Mesenchymal stem cell (in vitro differentiated cells and primary cell): ENCODE data around the gene TOX3.

Experiments used
- DNase-seq: peaks from one replicate; pipeline ENCODE4 v3.0.0-alpha.2; 2013
- H2AFZ ChIP-seq: one replicate; pipeline ENCODE4 v1.6.1; 2013; ENCODE audit warnings: low read depth, mild to moderate bottlenecking, control low read depth, inconsistent platforms, low read length, moderate library complexity
- H2AK5ac ChIP-seq: 2 replicates; pipeline ENCODE4 v1.6.1; 2013; ENCODE audit warnings: low read length, moderate library complexity, mild to moderate bottlenecking, inconsistent platforms; ENCODE audit not compliant: severe bottlenecking
- H2BK120ac ChIP-seq: one replicate; pipeline ENCODE4 v1.6.1; 2013; ENCODE audit warnings: low read depth, mild to moderate bottlenecking, inconsistent platforms, low read length, moderate library complexity
- H2BK12ac ChIP-seq, 2 experiments: one replicate each; pipeline ENCODE4 v1.6.1; 2013; ENCODE audit warnings: inconsistent platforms in 2 of 2, low read length in 2 of 2, mild to moderate bottlenecking in 2 of 2, moderate library complexity in 2 of 2, control low read depth in 1 of 2
- H2BK15ac ChIP-seq: one replicate; pipeline ENCODE4 v1.6.1; 2013; ENCODE audit warnings: mild to moderate bottlenecking, low read depth, inconsistent platforms; ENCODE audit not compliant: poor library complexity, severe bottlenecking
- H2BK5ac ChIP-seq: 2 replicates; pipeline ENCODE4 v1.6.1; 2013; ENCODE audit warnings: low read depth, mild to moderate bottlenecking, low read length, control low read depth, inconsistent platforms; ENCODE audit not compliant: poor library complexity, severe bottlenecking
- H3K14ac ChIP-seq, 2 experiments: one replicate each; pipeline ENCODE4 v1.6.1; 2013; ENCODE audit warnings: inconsistent platforms in 2 of 2, low read length in 2 of 2, control low read depth in 1 of 2, mild to moderate bottlenecking in 1 of 2, moderate library complexity in 1 of 2
- H3K18ac ChIP-seq, 2 experiments: one replicate each; pipeline ENCODE4 v1.6.1; 2013; ENCODE audit warnings: inconsistent platforms in 2 of 2, low read length in 2 of 2, control low read depth in 1 of 2, low read depth in 1 of 2, mild to moderate bottlenecking in 1 of 2
- H3K23ac ChIP-seq, 2 experiments: one replicate each; pipeline ENCODE4 v1.6.1; 2013; ENCODE audit warnings: inconsistent platforms in 2 of 2, low read length in 2 of 2, mild to moderate bottlenecking in 2 of 2, moderate library complexity in 2 of 2, control low read depth in 1 of 2
- H3K27ac ChIP-seq: 2 replicates; pipeline ENCODE4 v1.5.1; 2013; ENCODE audit warnings: mild to moderate bottlenecking, moderate library complexity, low read length, control low read depth, inconsistent platforms; ENCODE audit not compliant: poor library complexity, severe bottlenecking
- H3K27me3 ChIP-seq, 2 experiments: 2 replicates each; pipeline versions ENCODE4 v1.6.1 to v1.7.0; 2013; ENCODE audit warnings: low read length in 2 of 2, mild to moderate bottlenecking in 2 of 2, moderate library complexity in 2 of 2, control low read depth in 1 of 2, inconsistent platforms in 1 of 2; ENCODE audit not compliant: control insufficient read depth in 1 of 2, insufficient read depth in 1 of 2
- H3K36me3 ChIP-seq, 2 experiments: 2 replicates each; pipeline versions ENCODE4 v1.6.1 to v1.7.0; 2013; ENCODE audit warnings: low read length in 2 of 2, control low read depth in 1 of 2, inconsistent platforms in 1 of 2, low read depth in 1 of 2, mild to moderate bottlenecking in 1 of 2; ENCODE audit not compliant: insufficient read depth in 2 of 2, control insufficient read depth in 1 of 2
- H3K4ac ChIP-seq, 2 experiments: one replicate each; pipeline ENCODE4 v1.6.1; 2013; ENCODE audit warnings: inconsistent platforms in 2 of 2, low read length in 2 of 2, mild to moderate bottlenecking in 2 of 2, moderate library complexity in 2 of 2, control low read depth in 1 of 2, low read depth in 1 of 2
- H3K4me1 ChIP-seq: 2 replicates; pipeline ENCODE4 v1.6.1; 2013; ENCODE audit warnings: low read depth, low read length, control low read depth; ENCODE audit not compliant: control insufficient read depth, insufficient read depth
- H3K4me2 ChIP-seq: 2 replicates; pipeline ENCODE4 v1.6.1; 2013; ENCODE audit warnings: low read length, mild to moderate bottlenecking, inconsistent platforms; ENCODE audit not compliant: poor library complexity, severe bottlenecking
- H3K4me3 ChIP-seq, 2 experiments: 2 replicates each; pipeline versions ENCODE4 v1.5.1 to v1.7.0; 2013; ENCODE audit warnings: low read length in 2 of 2, mild to moderate bottlenecking in 2 of 2, control low read depth in 1 of 2, low read depth in 1 of 2; ENCODE audit not compliant: insufficient read depth in 1 of 2
- H3K79me1 ChIP-seq: replicated peaks from 2 replicates; pipeline ENCODE4 v1.6.1; 2013; ENCODE audit warnings: mild to moderate bottlenecking, control low read depth, low read length, inconsistent platforms; ENCODE audit not compliant: poor library complexity, severe bottlenecking
- H3K9ac ChIP-seq: 2 replicates; pipeline ENCODE4 v1.7.0; 2013; ENCODE audit warnings: mild to moderate bottlenecking, low read length, moderate library complexity
- H3K9me3 ChIP-seq: 2 replicates; pipeline ENCODE4 v1.7.0; 2013; ENCODE audit warnings: mild to moderate bottlenecking, low read length; ENCODE audit not compliant: control insufficient read depth
- H4K8ac ChIP-seq: one replicate; pipeline ENCODE4 v1.6.1; 2013; ENCODE audit warnings: inconsistent platforms, mild to moderate bottlenecking, low read length, moderate library complexity
- H4K91ac ChIP-seq: one replicate; pipeline ENCODE4 v1.6.1; 2013; ENCODE audit warnings: mild to moderate bottlenecking, low read length, inconsistent platforms
- WGBS: methylation state at CpG from one replicate; pipeline ENCODE4 v1.1.7; 2013; ENCODE audit warnings: mixed read lengths; 5-methylcytosine and 5-hydroxymethylcytosine counted together

The TOX3 gene

DNA sequence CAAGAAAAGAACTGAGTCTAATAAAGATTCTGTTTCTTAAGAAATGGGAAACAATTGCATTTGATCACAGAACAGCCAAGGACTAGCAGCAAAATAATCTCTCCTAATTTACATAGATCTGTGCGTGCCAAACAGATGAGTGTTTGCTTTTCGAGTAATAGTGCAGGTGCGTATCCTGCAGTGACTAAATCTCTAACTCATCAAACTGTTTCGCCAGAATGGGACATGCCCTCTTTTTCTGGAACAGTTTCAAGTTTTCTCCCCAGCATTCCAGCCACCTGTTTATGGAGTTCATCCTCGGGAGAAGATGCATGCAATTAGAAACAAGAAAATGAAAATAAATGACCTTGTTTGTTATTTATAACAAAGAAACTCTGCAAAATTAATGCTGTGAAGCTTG, 5.7 kb upstream of the TOX3 start:
- no peaks in the 10 kb centered on the region for H3K79me1 ChIP-seq
- no peak overlapping the region for H3K9ac ChIP-seq
- peaks cover 5 to 25% of the 10 kb centered on the region in 2 experiments for H3K27me3 ChIP-seq
- no peak overlapping the region for H3K4me2 ChIP-seq
- no peaks in the 10 kb centered on the region for H3K36me3 ChIP-seq
- no peak overlapping the region for H3K4me3 ChIP-seq
- 78% methylated on average over 4 of the region's 5 CpGs for WGBS
- no peak overlapping the region for H2AFZ ChIP-seq
- no peak for DNase-seq
- no peak overlapping the region for H4K91ac ChIP-seq
- no peak overlapping the region for H3K14ac ChIP-seq
- no peak overlapping the region for H2BK12ac ChIP-seq
- H2AK5ac ChIP-seq, result no peak overlapping the region
- no peak overlapping the region for H3K18ac ChIP-seq
- no peaks in the 10 kb centered on the region for H3K9me3 ChIP-seq
- H3K27ac ChIP-seq, result no peak overlapping the region
- peaks cover 3% of the 10 kb centered on the region for H3K4me1 ChIP-seq
- no peak overlapping the region for H2BK5ac ChIP-seq
- no peak overlapping the region for H2BK120ac ChIP-seq
- no peak overlapping the region for H3K4ac ChIP-seq
- H4K8ac ChIP-seq, result no peak overlapping the region
- no peak overlapping the region for H2BK15ac ChIP-seq
- H3K23ac ChIP-seq, result no peak overlapping the region

GRCh38 chr16:52549011-52549692, 2.2 kb upstream of the TOX3 start:
- 17% methylated on average over 8 of the region's 11 CpGs for WGBS
- H2AK5ac ChIP-seq, result no peak overlapping the region
- H3K18ac ChIP-seq, result no peak overlapping the region
- no peak overlapping the region for H2BK15ac ChIP-seq
- H3K4ac ChIP-seq, result no peak overlapping the region
- H4K91ac ChIP-seq, result no peak overlapping the region
- H4K8ac ChIP-seq, result no peak overlapping the region
- peaks cover 28 to 50% of the 10 kb centered on the region in 2 experiments for H3K27me3 ChIP-seq
- no peak overlapping the region for H3K9ac ChIP-seq
- no peaks in the 10 kb centered on the region for H3K9me3 ChIP-seq
- no peak overlapping the region for H3K4me2 ChIP-seq
- H3K27ac ChIP-seq, result no peak overlapping the region
- H3K14ac ChIP-seq, result no peak overlapping the region
- peaks cover 18% of the 10 kb centered on the region for H3K4me1 ChIP-seq
- no peak overlapping the region for H2BK120ac ChIP-seq
- H3K36me3 ChIP-seq, result no peaks in the 10 kb centered on the region
- H2BK5ac ChIP-seq, result no peak overlapping the region
- H2BK12ac ChIP-seq, result no peak overlapping the region
- H2AFZ ChIP-seq, result no peak overlapping the region
- peaks cover 2% of the 10 kb centered on the region for H3K79me1 ChIP-seq
- H3K4me3 ChIP-seq, result no peak overlapping the region
- H3K23ac ChIP-seq, result no peak overlapping the region
- no peak for DNase-seq

DNA sequence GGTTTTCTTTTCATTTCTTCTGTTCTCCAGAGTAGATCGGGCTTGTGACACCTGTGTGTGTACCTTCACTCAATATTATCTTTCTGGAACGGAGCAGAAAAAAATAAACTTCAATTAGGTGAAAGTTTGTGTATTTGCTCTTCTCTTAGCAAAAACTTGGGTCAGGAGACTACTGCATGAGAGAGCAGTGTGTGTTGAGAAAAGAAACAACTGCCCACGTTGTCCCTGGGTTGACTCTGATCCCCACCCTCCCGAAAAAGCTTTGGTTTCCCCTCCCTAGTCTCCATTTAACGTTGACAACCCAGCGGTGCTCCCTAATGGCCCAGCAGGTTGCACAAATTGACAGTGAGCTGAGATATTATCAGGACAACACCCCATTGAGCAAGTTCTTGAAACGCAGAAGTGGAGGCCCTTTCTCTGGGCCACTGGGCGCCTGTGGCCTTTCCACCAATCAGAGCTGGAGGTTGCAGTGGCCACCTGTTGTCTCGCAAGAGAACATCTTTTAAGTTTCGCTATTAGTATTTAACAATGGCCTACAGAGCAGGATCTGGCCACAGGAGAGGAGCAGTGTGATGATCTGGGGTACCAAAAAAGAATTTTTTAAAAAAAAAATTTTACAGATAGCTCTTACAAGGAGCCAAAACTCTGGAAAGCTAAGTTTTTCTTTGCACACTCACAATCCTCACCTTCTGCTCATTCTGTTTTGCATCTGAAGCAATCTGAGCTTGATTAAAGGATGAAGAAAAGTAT, 1.5 kb upstream of the TOX3 start:
- no peak overlapping the region for H3K23ac ChIP-seq
- H2AFZ ChIP-seq, result no peak overlapping the region
- H2BK15ac ChIP-seq, result no peak overlapping the region
- H3K14ac ChIP-seq, result no peak overlapping the region
- 26% methylated on average over 8 of the region's 10 CpGs for WGBS
- H3K9ac ChIP-seq, result no peak overlapping the region
- H3K27ac ChIP-seq, result no peak overlapping the region
- no peak for DNase-seq
- no peak overlapping the region for H2BK120ac ChIP-seq
- no peak overlapping the region for H3K4me2 ChIP-seq
- no peak overlapping the region for H2BK5ac ChIP-seq
- H2AK5ac ChIP-seq, result no peak overlapping the region
- no peak overlapping the region for H3K4me3 ChIP-seq
- no peak overlapping the region for H2BK12ac ChIP-seq
- H4K91ac ChIP-seq, result no peak overlapping the region
- H3K9me3 ChIP-seq, result no peaks in the 10 kb centered on the region
- no peaks in the 10 kb centered on the region for H3K36me3 ChIP-seq
- peaks cover 18% of the 10 kb centered on the region for H3K4me1 ChIP-seq
- H4K8ac ChIP-seq, result no peak overlapping the region
- H3K79me1 ChIP-seq, result peaks cover 2% of the 10 kb centered on the region
- no peak overlapping the region for H3K4ac ChIP-seq
- no peak overlapping the region for H3K18ac ChIP-seq
- H3K27me3 ChIP-seq, result peaks cover 28 to 57% of the 10 kb centered on the region in 2 experiments

DNA sequence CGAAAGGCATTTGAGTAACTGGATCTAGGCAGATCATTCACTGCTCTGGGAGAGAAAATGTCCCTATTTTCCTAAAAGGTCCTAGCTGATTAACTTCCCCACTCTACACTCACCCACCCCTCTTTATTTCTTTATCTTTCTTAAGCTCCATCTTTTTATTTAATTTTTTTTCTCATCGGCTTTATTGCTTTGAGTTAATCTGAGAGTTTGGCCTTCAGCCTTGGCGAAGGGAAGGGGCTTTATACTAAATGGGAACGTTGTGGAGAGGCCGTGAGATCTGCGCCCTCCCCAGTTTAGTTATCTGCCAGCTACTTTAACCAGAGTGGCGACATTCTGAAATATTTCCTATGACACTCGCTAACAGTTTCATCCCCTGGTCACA, 882 bp upstream of the TOX3 start:
- no peak overlapping the region for H3K9ac ChIP-seq
- no peak overlapping the region for H4K91ac ChIP-seq
- H3K14ac ChIP-seq, result no peak overlapping the region
- H3K9me3 ChIP-seq, result no peaks in the 10 kb centered on the region
- no peak overlapping the region for H2AFZ ChIP-seq
- peaks cover 2% of the 10 kb centered on the region for H3K79me1 ChIP-seq
- no peak overlapping the region for H2BK15ac ChIP-seq
- no peak overlapping the region for H2BK12ac ChIP-seq
- H3K27ac ChIP-seq, result no peak overlapping the region
- no peaks in the 10 kb centered on the region for H3K36me3 ChIP-seq
- no peak overlapping the region for H2BK5ac ChIP-seq
- H2AK5ac ChIP-seq, result no peak overlapping the region
- H3K4me3 ChIP-seq, result no peak overlapping the region
- H3K27me3 ChIP-seq, result peaks cover 28 to 58% of the 10 kb centered on the region in 2 experiments
- no peak overlapping the region for H2BK120ac ChIP-seq
- H3K4ac ChIP-seq, result no peak overlapping the region
- H3K4me1 ChIP-seq, result peaks cover 17% of the 10 kb centered on the region
- H3K23ac ChIP-seq, result no peak overlapping the region
- H3K18ac ChIP-seq, result no peak overlapping the region
- WGBS, result 36% methylated on average over 8 of the region's 8 CpGs
- no peak overlapping the region for H3K4me2 ChIP-seq
- H4K8ac ChIP-seq, result no peak overlapping the region
- DNase-seq, result no peak
